Measurements from ENCODE around the gene NOXA1. TPM values are rescaled to one million over a fixed set of nuclear protein-coding genes. Genes with fewer than 3 reads are reported as not detected.

Gene NOXA1
- total and polyA plus RNA-seq, 2 donors from 2014 or later, result 19.1 to 21.8 TPM

- FAIRE-seq, result no peak
- Histone ChIP-seq H3K36me3 (ENCODE audit: control insufficient read depth in 2 of 3, insufficient read depth in 3 of 3, low read length in 3 of 3) (no peaks in the 10 kb centered on the region), H3K4me1 (ENCODE audit: control insufficient read depth in 2 of 3, insufficient read depth in 2 of 3, low read depth in 1 of 3, low read length in 3 of 3) (peaks cover 0 to 22% (median 7%) of the 10 kb centered on the region in 3 donors), H3K27ac (ENCODE audit: low read depth in 2 of 2, low read length in 2 of 2) (peak overlapping the region in 1 of 2 donors; percentile 47), H3K9me3 (ENCODE audit: control insufficient read depth in 2 of 3, insufficient read depth in 1 of 3, low read length in 3 of 3) (no peaks in the 10 kb centered on the region), H3K9ac (ENCODE audit: low read length in 3 of 3) (no peak overlapping the region), H3K4me3 (ENCODE audit: low read length in 3 of 3) (peak overlapping the region in 2 of 3 donors; percentile 46 to 50), H3K27me3 (ENCODE audit: control insufficient read depth, insufficient read depth, low read length) (no peaks in the 10 kb centered on the region)
- intact Hi-C loops (cut with DNase I), result no loop called here
- peak; percentile 51 to 95 (median 65) for DNase-seq
- no peak for TF ChIP-seq CTCF (IDR thresholded peaks at IDR 0.05; ENCODE audit: borderline replicate concordance, extremely low read depth, insufficient read depth)
These were observed 31.0 kb downstream of the NOXA1 start for GRCh38 chr9:137454145-137454596.

DNA sequence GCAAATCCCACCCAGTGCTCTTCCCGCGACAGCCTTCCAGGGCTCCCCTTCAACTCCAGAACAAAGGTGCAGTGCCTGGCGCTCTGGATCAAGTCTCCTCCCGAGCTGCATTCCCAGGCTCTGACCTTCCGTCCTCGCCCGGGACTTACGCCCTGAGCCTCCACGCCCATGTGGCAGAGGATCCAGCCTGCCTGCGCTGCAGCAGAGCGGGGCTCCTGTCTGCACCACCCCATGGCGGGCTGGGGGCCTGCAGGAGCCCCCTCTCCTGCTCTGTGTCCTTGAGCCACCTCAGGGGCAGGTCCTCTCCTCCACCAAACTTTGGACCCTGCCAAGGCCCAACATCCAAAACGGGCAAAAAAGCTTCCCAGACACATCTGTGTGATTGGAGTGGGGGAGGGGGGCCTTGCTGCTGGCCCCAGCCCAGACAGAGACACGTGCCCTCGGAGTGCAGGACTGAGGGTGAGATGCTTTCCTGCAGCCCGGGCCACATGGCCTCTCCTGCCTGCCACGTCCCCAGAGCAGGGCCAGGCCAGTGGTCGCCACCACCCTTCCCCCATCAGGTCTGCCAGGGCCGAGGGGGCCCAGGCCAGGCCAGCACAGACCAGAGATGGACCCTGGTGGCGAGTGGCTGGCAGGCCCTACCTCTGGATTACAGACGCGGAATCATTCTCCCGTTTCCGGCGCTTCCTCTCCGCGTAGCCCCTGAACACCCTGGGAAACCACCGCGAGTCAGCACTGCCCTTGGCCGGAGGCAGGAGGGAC lies 31.6 kb downstream of the NOXA1 start:
- DNase-seq (peak in 4 of 5 donors; percentile 11 to 86 (median 61)), FAIRE-seq (no peak)
- no peak for TF ChIP-seq CTCF (IDR thresholded peaks at IDR 0.05; ENCODE audit: borderline replicate concordance, extremely low read depth, insufficient read depth)
- Histone ChIP-seq H3K36me3 (ENCODE audit: control insufficient read depth in 2 of 3, insufficient read depth in 3 of 3, low read length in 3 of 3) (no peaks in the 10 kb centered on the region), H3K4me3 (ENCODE audit: low read length in 3 of 3) (peak overlapping the region in 2 of 3 donors; percentile 46 to 50), H3K9ac (ENCODE audit: low read length in 3 of 3) (no peak overlapping the region), H3K4me1 (ENCODE audit: control insufficient read depth in 2 of 3, insufficient read depth in 2 of 3, low read depth in 1 of 3, low read length in 3 of 3) (peaks cover 0 to 27% (median 7%) of the 10 kb centered on the region in 3 donors), H3K27me3 (ENCODE audit: control insufficient read depth, insufficient read depth, low read length) (no peaks in the 10 kb centered on the region), H3K9me3 (ENCODE audit: control insufficient read depth in 2 of 3, insufficient read depth in 1 of 3, low read length in 3 of 3) (no peaks in the 10 kb centered on the region), H3K27ac (ENCODE audit: low read depth in 2 of 2, low read length in 2 of 2) (peak overlapping the region; percentile 47 to 63)
- intact Hi-C loops (cut with DNase I), result no loop called here

DNA sequence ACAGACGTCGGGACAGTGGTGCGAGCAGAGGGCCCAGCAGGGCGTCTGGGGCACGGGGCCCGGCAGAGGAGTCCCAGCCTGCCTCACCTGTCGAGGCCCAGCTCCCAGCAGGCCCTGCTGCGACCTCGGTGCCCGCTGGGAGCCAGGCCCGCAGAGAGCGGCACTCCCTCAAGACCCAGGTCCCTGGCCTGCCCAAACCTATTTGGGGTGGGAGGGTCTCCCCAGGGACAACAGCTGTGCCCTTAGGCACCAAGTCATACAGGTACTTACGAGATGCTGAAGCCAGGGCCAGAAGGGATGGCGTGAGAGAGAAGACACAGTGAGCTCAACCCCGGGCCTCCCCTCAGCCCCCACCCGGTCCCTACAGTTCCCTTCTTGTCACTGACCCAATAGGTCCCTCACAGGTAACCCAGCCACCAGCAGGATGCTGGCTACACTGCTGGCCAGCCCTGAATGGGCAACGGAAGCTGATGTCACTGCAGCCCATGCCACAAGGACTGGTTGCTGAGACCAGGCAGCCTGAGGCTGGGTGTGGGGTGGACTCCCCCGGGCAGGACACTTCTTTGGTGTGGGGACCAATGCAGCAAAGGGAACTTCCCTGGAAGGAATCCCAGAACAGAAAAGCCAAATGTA lies 32.3 kb downstream of the NOXA1 start:
- Histone ChIP-seq H3K9ac (ENCODE audit: low read length in 3 of 3) (no peak overlapping the region), H3K4me1 (ENCODE audit: control insufficient read depth in 2 of 3, insufficient read depth in 2 of 3, low read depth in 1 of 3, low read length in 3 of 3) (peaks cover 0 to 28% (median 7%) of the 10 kb centered on the region in 3 donors), H3K27me3 (ENCODE audit: control insufficient read depth, insufficient read depth, low read length) (no peaks in the 10 kb centered on the region), H3K36me3 (ENCODE audit: control insufficient read depth in 2 of 3, insufficient read depth in 3 of 3, low read length in 3 of 3) (no peaks in the 10 kb centered on the region), H3K4me3 (ENCODE audit: low read length in 3 of 3) (no peak overlapping the region), H3K27ac (ENCODE audit: low read depth in 2 of 2, low read length in 2 of 2) (peak overlapping the region in 1 of 2 donors; percentile 63), H3K9me3 (ENCODE audit: control insufficient read depth in 2 of 3, insufficient read depth in 1 of 3, low read length in 3 of 3) (no peaks in the 10 kb centered on the region)
- FAIRE-seq, result no peak
- TF ChIP-seq CTCF (IDR thresholded peaks at IDR 0.05; ENCODE audit: borderline replicate concordance, extremely low read depth, insufficient read depth), result no peak
- peak in 2 of 5 donors; percentile 67 to 69 for DNase-seq
- intact Hi-C loops (cut with DNase I), result no loop called here
